HUES6 (cell line): Measurements from ENCODE around the gene CCL19.

Experiments
- H3K27ac ChIP-seq: 2 replicates; pipeline ENCODE4 v1.7.0; 2013; ENCODE audit warnings: low read depth, mild to moderate bottlenecking, low read length, inconsistent platforms
- H3K27me3 ChIP-seq: 2 replicates; pipeline ENCODE4 v1.6.1; 2013; ENCODE audit warnings: low read length; ENCODE audit not compliant: control insufficient read depth, insufficient read depth
- H3K36me3 ChIP-seq: 2 replicates; pipeline ENCODE4 v1.6.1; 2013; ENCODE audit warnings: low read length; ENCODE audit not compliant: control insufficient read depth, insufficient read depth
- H3K4me1 ChIP-seq: 2 replicates; pipeline ENCODE4 v1.6.1; 2013; ENCODE audit warnings: low read length; ENCODE audit not compliant: control insufficient read depth, insufficient read depth
- H3K4me3 ChIP-seq: 2 replicates; pipeline ENCODE4 v1.5.1; 2013; ENCODE audit warnings: low read depth, low read length
- H3K9ac ChIP-seq: one replicate; pipeline ENCODE4 v1.6.1; 2013; ENCODE audit warnings: mild to moderate bottlenecking, low read length
- H3K9me3 ChIP-seq: 2 replicates; pipeline ENCODE4 v1.6.1; 2013; ENCODE audit warnings: low read depth, low read length; ENCODE audit not compliant: control insufficient read depth, insufficient read depth

CCL19 gene

GRCh38 chr9:34651321-34651720 is 39.8 kb downstream of the CCL19 start:
- no peaks in the 10 kb centered on the region for H3K9me3 ChIP-seq
- H3K27me3 ChIP-seq = no peaks in the 10 kb centered on the region
- peak overlapping the region; percentile 65 for H3K9ac ChIP-seq
- H3K4me3 ChIP-seq = peak overlapping the region; percentile 62
- H3K4me1 ChIP-seq = peaks cover 41% of the 10 kb centered on the region
- H3K27ac ChIP-seq = 0 out of 2 replicates have a peak overlapping the region, but pooled peaks have one; percentile 29
- peaks cover 20% of the 10 kb centered on the region for H3K36me3 ChIP-seq

GRCh38 chr9:34650816-34651215 is 40.3 kb downstream of the CCL19 start:
- H3K9ac ChIP-seq = peak overlapping the region; percentile 24
- peaks cover 46% of the 10 kb centered on the region for H3K4me1 ChIP-seq
- no peaks in the 10 kb centered on the region for H3K27me3 ChIP-seq
- H3K4me3 ChIP-seq = 0 out of 2 replicates have a peak overlapping the region, but pooled peaks have one; percentile 62
- peaks cover 20% of the 10 kb centered on the region for H3K36me3 ChIP-seq
- H3K27ac ChIP-seq = no peak overlapping the region
- no peaks in the 10 kb centered on the region for H3K9me3 ChIP-seq

GRCh38 chr9:34648673-34649072 is 42.4 kb downstream of the CCL19 start:
- H3K36me3 ChIP-seq = peaks cover 20% of the 10 kb centered on the region
- H3K4me3 ChIP-seq = no peak overlapping the region
- H3K4me1 ChIP-seq = peaks cover 46% of the 10 kb centered on the region
- no peaks in the 10 kb centered on the region for H3K9me3 ChIP-seq
- no peak overlapping the region for H3K27ac ChIP-seq
- H3K9ac ChIP-seq = no peak overlapping the region
- no peaks in the 10 kb centered on the region for H3K27me3 ChIP-seq

GRCh38 chr9:34647651-34648050 is 43.4 kb downstream of the CCL19 start:
- peak overlapping the region; percentile 84 for H3K9ac ChIP-seq
- no peaks in the 10 kb centered on the region for H3K9me3 ChIP-seq
- H3K27me3 ChIP-seq = no peaks in the 10 kb centered on the region
- peak overlapping the region; percentile 86 for H3K4me3 ChIP-seq
- H3K36me3 ChIP-seq = peaks cover 20% of the 10 kb centered on the region
- no peak overlapping the region for H3K27ac ChIP-seq
- peaks cover 36% of the 10 kb centered on the region for H3K4me1 ChIP-seq

- H3K4me3 ChIP-seq = peak overlapping the region; percentile 86
- peaks cover 30% of the 10 kb centered on the region for H3K4me1 ChIP-seq
- H3K9me3 ChIP-seq = no peaks in the 10 kb centered on the region
- peak overlapping the region; percentile 84 for H3K9ac ChIP-seq
- H3K36me3 ChIP-seq = peaks cover 20% of the 10 kb centered on the region
- H3K27ac ChIP-seq = peak overlapping the region; percentile 2; the same call in 1 of the 2 replicates
- no peaks in the 10 kb centered on the region for H3K27me3 ChIP-seq
Measured at GRCh38 chr9:34647084-34647403, 44.0 kb downstream of the CCL19 start.

- H3K9ac ChIP-seq = peak within 1 kb of the TSS; percentile 84
- peaks cover 20% of the 10 kb centered on the region for H3K36me3 ChIP-seq
- H3K4me1 ChIP-seq = peaks cover 27% of the 10 kb centered on the region
- no peaks in the 10 kb centered on the region for H3K9me3 ChIP-seq
- H3K4me3 ChIP-seq = peak within 1 kb of the TSS; percentile 86
- H3K27ac ChIP-seq = peak within 1 kb of the TSS; percentile 2; the same call in 1 of the 2 replicates
- no peaks in the 10 kb centered on the region for H3K27me3 ChIP-seq
Measured at GRCh38 chr9:34646211-34647083, 44.6 kb downstream of the CCL19 start, which contains the start of gene GALT. TSS of gene GALT (plus strand) at chr9:34646675. CDS start at chr9:34646705, 30 bp downstream.

GRCh38 chr9:34644766-34645314 is 46.2 kb downstream of the CCL19 start:
- Histone ChIP-seq H3K4me3 (peak overlapping the region; percentile 27; the same call in 1 of the 2 replicates), H3K4me1 (peaks cover 21% of the 10 kb centered on the region), H3K27ac (no peak overlapping the region), H3K9ac (no peak overlapping the region), H3K9me3 (no peaks in the 10 kb centered on the region), H3K27me3 (no peaks in the 10 kb centered on the region), H3K36me3 (peaks cover 18% of the 10 kb centered on the region)

GRCh38 chr9:34642679-34643078 is 48.4 kb downstream of the CCL19 start:
- H3K9me3 ChIP-seq = no peaks in the 10 kb centered on the region

More at GRCh38 chr9:34642679-34643078, 48.4 kb downstream of the CCL19 start:
- Histone ChIP-seq H3K27me3 (no peaks in the 10 kb centered on the region), H3K27ac (no peak overlapping the region), H3K36me3 (no peaks in the 10 kb centered on the region), H3K4me3 (no peak overlapping the region), H3K4me1 (peaks cover 25% of the 10 kb centered on the region), H3K9ac (no peak overlapping the region)
